HG03064 (cell line): Measurements from ENCODE around the gene MAML2.

Source experiments
- ATAC-seq: cut with Tn5 transposase; IDR thresholded peaks from one replicate; pipeline ENCODE4 v1.9.1; 2021; ENCODE audit warnings: low read depth; ENCODE audit not compliant: unreplicated experiment

Gene MAML2

GRCh38 chr11:96167203-96167758, 175.7 kb downstream of the MAML2 start:
- ATAC-seq: no peak

DNA sequence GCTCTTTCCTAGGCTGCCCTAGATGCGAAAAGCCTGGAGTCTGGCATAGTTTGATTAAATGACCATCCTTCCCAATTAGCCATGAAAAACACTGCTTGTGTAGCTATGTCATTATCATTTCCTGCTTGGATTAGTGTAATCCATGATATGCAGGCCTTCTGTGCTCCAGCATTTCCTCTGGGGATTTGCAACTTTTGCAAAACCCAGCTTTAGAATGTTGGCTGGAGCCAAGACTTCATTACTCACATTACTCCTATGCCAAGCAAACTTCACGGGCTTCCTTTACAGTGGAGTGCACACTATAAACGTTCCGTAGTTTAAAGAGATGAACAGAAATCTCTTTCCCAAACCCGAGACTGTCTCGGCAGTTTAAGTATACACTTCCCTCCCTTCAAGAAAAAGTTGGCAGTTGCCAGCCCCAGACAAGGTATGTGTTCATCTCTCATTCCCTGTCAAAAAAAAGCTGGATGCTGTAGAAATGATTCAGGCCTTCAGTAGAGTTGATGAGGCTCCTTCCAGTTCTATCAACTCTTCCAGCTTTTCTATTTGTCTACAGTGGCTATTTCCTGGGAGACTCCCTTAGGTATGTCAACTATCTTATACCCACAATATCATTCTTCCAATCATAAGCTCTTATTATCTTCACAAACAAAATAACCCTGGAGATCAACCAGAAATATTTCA, 180.0 kb downstream of the MAML2 start:
- ATAC-seq: no peak

GRCh38 chr11:96161307-96162089, 181.5 kb downstream of the MAML2 start:
- ATAC-seq: no peak

GRCh38 chr11:96160732-96161306, 182.2 kb downstream of the MAML2 start:
- ATAC-seq: no peak

DNA sequence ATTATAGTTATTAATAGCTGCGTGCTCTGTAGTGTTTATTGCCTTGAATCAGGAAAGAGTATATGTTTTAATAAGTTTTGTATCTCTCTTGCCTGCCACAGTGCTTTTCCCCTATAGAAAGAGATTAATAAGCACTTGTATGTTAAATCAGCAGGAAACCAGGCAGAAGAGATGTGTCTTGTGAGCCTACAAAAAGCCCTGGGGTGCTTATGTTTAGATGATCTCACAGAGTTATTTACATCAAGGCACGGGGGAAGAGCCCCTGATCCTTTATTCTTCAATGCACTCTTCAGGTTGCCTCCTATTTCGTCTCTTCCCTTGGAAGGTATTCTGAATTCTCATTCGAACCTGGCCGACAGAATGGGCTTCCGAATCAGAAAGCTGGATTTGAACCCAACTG, 183.0 kb downstream of the MAML2 start:
- ATAC-seq: no peak

DNA sequence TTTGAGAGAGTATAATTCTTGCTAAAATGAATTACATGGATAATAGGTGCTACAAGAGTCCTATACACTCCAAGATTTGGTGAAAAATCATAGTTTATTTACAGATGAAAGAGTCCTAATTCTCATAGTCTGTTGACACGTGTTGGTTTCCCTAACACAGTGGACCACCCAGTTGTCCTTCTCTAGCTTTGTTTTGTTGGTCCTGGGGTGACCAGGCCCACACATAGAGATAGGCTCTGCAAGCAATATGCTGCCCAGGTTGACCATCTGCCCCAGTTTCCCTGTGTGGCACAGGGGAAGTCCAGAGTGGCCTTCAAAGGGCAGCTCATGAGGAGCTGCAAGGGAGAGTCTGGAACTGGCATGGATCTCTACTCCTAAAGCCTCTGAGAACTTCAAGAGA, 184.9 kb downstream of the MAML2 start:
- ATAC-seq: no peak

- no peak for ATAC-seq
Measured at GRCh38 chr11:96157517-96157873, 185.5 kb downstream of the MAML2 start.

DNA sequence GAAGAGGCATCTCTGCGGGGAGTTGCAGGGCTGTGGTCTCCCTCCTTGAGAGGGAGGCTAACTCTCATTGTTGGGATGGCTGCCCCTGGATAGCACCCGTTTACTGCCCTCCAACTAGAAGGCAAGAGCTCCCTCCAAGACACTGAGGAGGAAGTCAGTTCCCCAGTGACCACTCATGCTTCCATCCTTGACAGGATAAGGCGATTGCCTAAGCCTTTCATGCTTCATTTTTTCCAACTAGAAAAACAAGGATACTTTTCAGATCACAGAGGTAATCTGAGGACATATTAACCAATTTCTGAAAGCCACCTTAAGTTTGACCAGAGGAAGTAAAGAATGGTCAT, 186.6 kb downstream of the MAML2 start:
- no peak for ATAC-seq

GRCh38 chr11:96155627-96156378, 187.2 kb downstream of the MAML2 start:
- ATAC-seq: no peak

GRCh38 chr11:96154802-96155520, 188.0 kb downstream of the MAML2 start:
- ATAC-seq: no peak

GRCh38 chr11:96152623-96153022, 190.4 kb downstream of the MAML2 start:
- no peak for ATAC-seq

GRCh38 chr11:96151501-96151900, 191.5 kb downstream of the MAML2 start:
- no peak for ATAC-seq

- ATAC-seq: no peak
Measured at GRCh38 chr11:96150609-96151008, 192.4 kb downstream of the MAML2 start.

GRCh38 chr11:96149743-96150555, 193.0 kb downstream of the MAML2 start:
- no peak for ATAC-seq

- no peak for ATAC-seq
Measured at GRCh38 chr11:96147906-96148486, 195.0 kb downstream of the MAML2 start.

GRCh38 chr11:96147186-96147585, 195.8 kb downstream of the MAML2 start:
- no peak for ATAC-seq

GRCh38 chr11:96146765-96147164, 196.2 kb downstream of the MAML2 start:
- ATAC-seq: no peak

GRCh38 chr11:96145163-96145585, 197.8 kb downstream of the MAML2 start:
- no peak for ATAC-seq

- no peak for ATAC-seq
Measured at GRCh38 chr11:96144553-96144952, 198.4 kb downstream of the MAML2 start.
